Common myeloid progenitor, CD34-positive (primary cell): Measurements from ENCODE around the gene PIP5K1B.

Source experiments
- CTCF ChIA-PET: fragments of 350-600 bp; sonication (Branson Sonifier 250); formaldehyde crosslinking; loops from one replicate; lab custom pipeline; 2021; ENCODE audit warnings: antibody characterized with exemption; lab: Charles Lee
- POLR2A ChIA-PET: fragments of 350-600 bp; sonication (Branson Sonifier 250); formaldehyde crosslinking; loops from one replicate; lab custom pipeline; 2021; ENCODE audit warnings: antibody characterized with exemption; lab: Charles Lee
- DNase-seq, 3 donors: peaks; one replicate each; pipeline versions ENCODE4 v3.0.0 to v3.0.0-alpha.2; 2013
- H3K27ac ChIP-seq, 2 experiments: 1 replicate in 1 of 2; 2 replicates in 1 of 2; pipeline ENCODE4 v1.7.0; 2013; ENCODE audit warnings: inconsistent platforms in 2 of 2, low read length in 2 of 2, mild to moderate bottlenecking in 2 of 2, low read depth in 1 of 2, moderate library complexity in 1 of 2; ENCODE audit not compliant: severe bottlenecking in 2 of 2, insufficient read depth in 1 of 2, poor library complexity in 1 of 2
- H3K27me3 ChIP-seq, 5 experiments: replicated peaks in 2 of 5; 1 replicate in 3 of 5; 2 replicates in 2 of 5; pipeline versions ENCODE4 v1.6.1 to v1.7.0; 2013; ENCODE audit warnings: low read length in 4 of 5, mild to moderate bottlenecking in 2 of 5, moderate library complexity in 2 of 5, inconsistent platforms in 1 of 5; ENCODE audit not compliant: insufficient read depth in 5 of 5, control insufficient read depth in 4 of 5
- H3K36me3 ChIP-seq, 4 experiments: 1 replicate in 2 of 4; 2 replicates in 2 of 4; pipeline versions ENCODE4 v1.6.1 to v1.7.0; 2013; ENCODE audit warnings: low read length in 3 of 4, control low read depth in 1 of 4, mild to moderate bottlenecking in 1 of 4; ENCODE audit not compliant: control insufficient read depth in 4 of 4, insufficient read depth in 4 of 4
- H3K4me1 ChIP-seq, 4 experiments: 1 replicate in 3 of 4; 2 replicates in 1 of 4; pipeline versions ENCODE4 v1.6.1 to v1.7.1; 2013; ENCODE audit warnings: low read length in 3 of 4, mild to moderate bottlenecking in 3 of 4, control low read depth in 1 of 4, inconsistent platforms in 1 of 4, moderate library complexity in 1 of 4; ENCODE audit not compliant: control insufficient read depth in 4 of 4, insufficient read depth in 4 of 4; ENCODE audit errors: control extremely low read depth in 1 of 4
- H3K4me3 ChIP-seq, 7 experiments: 1 replicate in 4 of 7; 2 replicates in 3 of 7; pipeline versions ENCODE4 v1.5.1 to v1.7.0; 2013; ENCODE audit warnings: mild to moderate bottlenecking in 7 of 7, low read length in 6 of 7, moderate library complexity in 6 of 7, inconsistent platforms in 2 of 7, low read depth in 2 of 7, control low read depth in 1 of 7; ENCODE audit not compliant: insufficient read depth in 4 of 7, control insufficient read depth in 1 of 7; ENCODE audit errors: extremely low read depth in 1 of 7
- H3K9me3 ChIP-seq, 5 experiments: 1 replicate in 4 of 5; 2 replicates in 1 of 5; pipeline versions ENCODE4 v1.6.1 to v1.7.1; 2013; ENCODE audit warnings: low read length in 4 of 5, mild to moderate bottlenecking in 2 of 5, inconsistent platforms in 1 of 5, low read depth in 1 of 5, moderate library complexity in 1 of 5; ENCODE audit not compliant: control insufficient read depth in 4 of 5, insufficient read depth in 2 of 5; ENCODE audit errors: control extremely low read depth in 1 of 5
- WGBS: methylation state at CpG from one replicate; pipeline ENCODE4 v1.1.5; 2013; ENCODE audit not compliant: insufficient coverage; 5-methylcytosine and 5-hydroxymethylcytosine counted together

Gene PIP5K1B

DNA sequence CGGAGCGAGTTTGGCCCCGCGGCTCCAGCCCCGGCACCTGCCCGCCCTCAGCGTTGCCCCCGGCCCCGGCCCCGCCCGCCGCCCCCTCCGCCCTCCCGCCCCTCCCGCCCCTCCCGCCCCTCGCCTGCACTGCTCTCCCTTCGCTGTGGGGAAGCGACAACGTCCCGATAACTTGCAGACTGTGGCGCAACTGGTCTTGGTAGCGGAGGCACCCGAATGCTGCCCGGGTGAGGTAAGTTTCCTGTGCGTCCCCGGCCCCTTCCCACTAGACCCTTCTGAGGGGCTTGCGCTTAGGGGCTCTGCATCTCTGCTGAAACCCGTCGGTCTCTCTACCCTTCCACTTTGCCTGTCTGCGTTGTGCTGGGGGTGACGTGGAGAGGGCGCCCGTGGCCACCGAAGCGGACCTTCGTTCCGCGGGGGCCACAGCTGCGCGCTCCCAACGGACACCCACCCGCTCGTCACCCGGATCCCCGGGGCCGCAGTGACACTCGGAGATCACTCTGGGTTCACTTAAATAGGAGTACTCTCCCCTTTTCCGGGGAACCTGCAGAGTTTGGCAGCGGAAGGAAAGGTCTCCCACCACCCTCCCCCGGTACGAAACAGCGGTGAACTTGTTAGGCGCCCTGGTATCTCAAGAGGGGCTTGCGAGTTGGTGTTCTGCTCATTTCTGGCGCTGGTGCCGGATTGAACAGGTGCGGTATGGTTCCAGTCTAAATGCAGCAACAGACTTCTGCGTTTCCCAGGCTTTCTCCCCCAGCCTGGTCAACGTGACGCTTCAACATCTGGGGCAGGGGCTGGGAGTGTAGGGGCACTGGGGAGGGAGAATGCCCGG, 707 bp downstream of the PIP5K1B start:
- Histone ChIP-seq H3K27ac (peak overlapping the region; percentile 59 to 81), H3K36me3 (no peaks in the 10 kb centered on the region), H3K9me3 (no peaks in the 10 kb centered on the region), H3K4me3 (peak overlapping the region; percentile 81 to 97 (median 91)), H3K4me1 (peaks cover 7 to 50% (median 29%) of the 10 kb centered on the region in 4 experiments), H3K27me3 (peaks cover 0 to 2% (median 0%) of the 10 kb centered on the region in 5 experiments)
- ChIA-PET POLR2A (interaction anchor here (1.4 kb wide), 1 partner anchor 74 kb away, joined by 3 read pairs; a partner anchor contains a TSS), CTCF (interaction anchor here (0.9 to 1.7 kb wide), 2 partner anchors 74 to 330 kb away, joined by 3 to 4 read pairs; partner anchors contain the start of gene FXN)
- WGBS = under 1% methylated on average over 35 of the region's 62 CpGs
- peak; percentile 55 to 83 (median 72) for DNase-seq

DNA sequence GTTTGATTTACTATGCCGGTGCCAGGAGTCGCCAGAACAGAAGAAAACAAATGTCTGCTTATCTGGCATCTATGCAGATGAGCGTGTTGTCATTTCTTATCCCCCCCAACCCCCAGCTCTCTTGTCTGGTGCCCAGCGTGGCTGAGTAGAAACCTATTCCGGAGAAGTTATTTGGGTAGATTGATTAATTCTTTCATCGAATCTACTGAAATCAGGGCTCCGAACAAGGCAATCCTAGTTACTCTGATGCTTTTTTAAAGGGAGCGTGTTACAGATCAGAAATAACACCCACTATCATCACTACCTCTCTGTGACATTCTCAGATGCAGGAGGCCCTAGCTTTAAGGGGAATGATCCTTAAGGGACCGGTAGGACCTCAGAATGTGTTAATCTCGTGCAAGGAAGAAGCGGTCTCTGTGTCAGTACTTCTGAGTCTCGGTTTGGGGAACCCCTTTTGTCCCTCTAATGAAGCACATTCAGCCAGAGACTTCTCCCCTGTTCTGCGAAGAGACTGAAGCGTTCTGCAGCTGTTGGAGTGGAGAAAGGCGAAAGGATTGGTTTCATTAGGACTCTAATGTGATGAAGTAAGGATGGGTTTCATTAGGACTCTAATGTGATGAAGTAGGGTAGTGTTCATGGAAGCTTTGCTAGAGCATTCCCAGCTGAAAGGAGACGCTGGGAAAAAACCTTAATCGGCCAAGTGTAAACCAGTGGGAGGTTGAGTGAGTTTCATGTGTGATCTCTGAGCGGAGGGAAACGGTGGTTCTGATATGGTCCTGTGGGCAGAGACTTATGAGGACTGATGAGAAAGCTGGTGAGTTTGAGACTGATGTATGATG, 1.5 kb downstream of the PIP5K1B start:
- Histone ChIP-seq H3K36me3 (no peaks in the 10 kb centered on the region), H3K27ac (peak overlapping the region; percentile 59 to 81), H3K4me1 (peaks cover 7 to 53% (median 29%) of the 10 kb centered on the region in 4 experiments), H3K27me3 (peaks cover 0 to 2% (median 0%) of the 10 kb centered on the region in 5 experiments), H3K9me3 (no peaks in the 10 kb centered on the region), H3K4me3 (peak overlapping the region; percentile 81 to 97 (median 91))
- ChIA-PET CTCF (interaction anchor here (0.8 to 1.7 kb wide), 2 partner anchors 293 to 329 kb away, joined by 3 to 4 read pairs; partner anchors contain the start of gene FXN), POLR2A (interaction anchor here (1.4 kb wide), 1 partner anchor 73 kb away, joined by 3 read pairs; a partner anchor contains a TSS)
- peak in 2 of 3 donors; percentile 62 to 69 for DNase-seq
- 13% methylated on average over 13 of the region's 19 CpGs for WGBS

DNA sequence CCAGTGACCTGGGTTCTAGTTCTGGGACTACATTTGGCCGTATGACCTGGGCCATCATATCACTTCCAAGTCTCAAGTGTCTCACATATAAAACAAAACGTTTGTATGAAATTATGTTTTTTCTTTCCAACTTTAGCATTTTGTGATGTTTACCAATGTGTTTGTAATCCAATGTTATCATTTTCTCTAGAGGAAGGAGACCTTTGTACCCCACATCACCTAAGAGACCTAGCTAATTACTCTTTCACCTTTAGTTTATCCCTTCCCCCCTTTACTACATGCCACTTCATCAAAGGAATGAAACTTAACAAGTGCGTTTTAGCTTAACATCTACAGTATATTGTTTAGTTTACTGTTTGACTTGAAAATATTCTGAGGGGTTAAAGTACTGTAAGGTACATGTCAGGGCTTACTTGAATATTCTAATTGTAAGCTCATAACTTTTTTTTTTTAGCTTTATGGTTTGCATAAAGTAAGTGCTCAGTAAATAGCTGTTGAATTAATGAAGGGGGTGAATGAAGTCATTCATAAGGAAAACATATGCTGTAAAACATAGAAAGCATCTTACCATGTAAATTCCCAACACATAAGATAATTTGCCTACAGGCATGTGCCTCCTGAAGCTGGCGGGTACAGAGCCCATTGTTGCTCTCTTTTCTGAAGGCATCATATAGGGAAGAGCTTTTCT, 2.9 kb downstream of the PIP5K1B start:
- no peak overlapping the region for H3K4me3 ChIP-seq
- ChIA-PET POLR2A (no interaction called here), CTCF (interaction anchor here (0.7 to 1.4 kb wide), 7 partner anchors 12 to 291 kb away, joined by 3 to 11 read pairs (median 3); no protein-coding TSS in a partner anchor)
- H3K27me3 ChIP-seq = peaks cover 0 to 2% (median 0%) of the 10 kb centered on the region in 5 experiments
- no peaks in the 10 kb centered on the region for H3K9me3 ChIP-seq
- no peak overlapping the region for H3K27ac ChIP-seq
- DNase-seq = no peak
- H3K4me1 ChIP-seq = peaks cover 7 to 55% (median 29%) of the 10 kb centered on the region in 4 experiments
- WGBS = 100% methylated on average over 1 of the region's 4 CpGs
- H3K36me3 ChIP-seq = no peaks in the 10 kb centered on the region

DNA sequence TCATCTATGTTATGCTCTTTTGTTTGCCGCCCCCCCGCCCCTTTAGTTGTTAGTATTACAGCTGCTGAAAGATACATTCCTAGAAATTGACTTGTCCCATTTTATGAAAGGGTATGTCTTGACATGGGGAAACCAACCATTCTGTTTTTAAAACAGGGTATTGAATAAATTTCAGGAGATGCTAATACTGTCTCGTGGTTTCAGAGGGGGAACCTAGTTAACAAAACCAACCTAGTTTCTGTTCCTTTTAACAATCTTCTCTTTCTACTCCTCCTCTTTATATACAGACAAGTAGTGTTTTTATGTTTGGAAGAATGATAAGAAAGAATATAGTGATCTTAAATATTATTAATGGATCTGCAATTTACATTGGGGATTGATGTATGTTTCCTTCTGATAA, 3.5 kb downstream of the PIP5K1B start:
- Histone ChIP-seq H3K27ac (no peak overlapping the region), H3K27me3 (peaks cover 0 to 2% (median 0%) of the 10 kb centered on the region in 5 experiments), H3K9me3 (no peaks in the 10 kb centered on the region), H3K4me3 (no peak overlapping the region), H3K36me3 (no peaks in the 10 kb centered on the region), H3K4me1 (peaks cover 7 to 58% (median 29%) of the 10 kb centered on the region in 4 experiments)
- no CpG with 5 or more reads among the region's 3 CpGs for WGBS
- CTCF ChIA-PET = interaction anchor here (0.7 to 1.4 kb wide), 7 partner anchors 12 to 291 kb away, joined by 3 to 11 read pairs (median 3); no protein-coding TSS in a partner anchor
- peak in 2 of 3 donors; percentile 37 to 40 for DNase-seq
- POLR2A ChIA-PET = no interaction called here

DNA sequence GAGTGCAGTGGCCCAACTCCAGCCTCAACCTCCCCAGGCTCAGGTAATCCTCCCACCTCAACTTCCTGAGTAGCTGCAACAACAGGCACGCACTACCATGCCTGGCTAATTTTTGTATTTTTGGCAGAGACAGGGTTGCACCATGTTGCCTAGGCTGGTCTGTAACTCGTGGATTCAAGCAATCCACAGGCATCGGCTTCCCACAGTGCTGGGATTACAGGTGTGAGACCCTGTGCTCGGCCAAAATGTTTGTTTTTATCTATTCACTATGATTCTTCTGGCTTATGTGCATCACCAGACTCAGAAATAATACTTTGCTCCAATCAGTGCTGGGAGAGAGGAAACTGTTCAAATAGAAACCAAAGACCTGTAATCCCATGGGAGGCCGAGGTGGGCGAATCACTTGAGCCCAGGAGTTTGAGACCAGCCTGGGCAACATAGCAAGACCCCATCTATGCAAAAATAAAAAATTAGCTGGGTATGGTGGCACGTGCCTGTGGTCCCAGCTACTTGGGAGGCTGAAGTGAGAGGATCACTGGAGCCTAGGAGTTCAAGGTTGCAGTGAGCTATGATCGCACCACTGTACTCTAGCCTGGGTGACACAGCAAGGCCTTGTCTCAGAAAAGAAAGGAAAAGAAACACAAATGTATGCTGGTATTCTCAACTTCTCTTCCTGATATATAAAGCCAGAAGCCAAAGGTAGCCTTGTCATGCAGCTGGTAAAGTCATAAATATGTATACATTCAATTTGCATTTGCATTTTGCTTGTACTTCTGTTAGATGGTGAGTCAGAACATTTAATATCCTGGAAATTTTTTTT, 4.5 kb downstream of the PIP5K1B start:
- CTCF ChIA-PET = interaction anchor here (0.9 to 1.6 kb wide), 4 partner anchors 8 to 31 kb away, joined by 3 to 5 read pairs (median 3); no protein-coding TSS in a partner anchor
- no peaks in the 10 kb centered on the region for H3K36me3 ChIP-seq
- no peaks in the 10 kb centered on the region for H3K9me3 ChIP-seq
- peak in 2 of 3 donors; percentile 44 to 45 for DNase-seq
- H3K27ac ChIP-seq = no peak overlapping the region
- POLR2A ChIA-PET = no interaction called here
- no peaks in the 10 kb centered on the region for H3K27me3 ChIP-seq
- peak overlapping the region in 1 of 7 experiments; percentile 2 for H3K4me3 ChIP-seq
- H3K4me1 ChIP-seq = peaks cover 8 to 60% (median 28%) of the 10 kb centered on the region in 4 experiments
- 93% methylated on average over 5 of the region's 8 CpGs for WGBS

DNA sequence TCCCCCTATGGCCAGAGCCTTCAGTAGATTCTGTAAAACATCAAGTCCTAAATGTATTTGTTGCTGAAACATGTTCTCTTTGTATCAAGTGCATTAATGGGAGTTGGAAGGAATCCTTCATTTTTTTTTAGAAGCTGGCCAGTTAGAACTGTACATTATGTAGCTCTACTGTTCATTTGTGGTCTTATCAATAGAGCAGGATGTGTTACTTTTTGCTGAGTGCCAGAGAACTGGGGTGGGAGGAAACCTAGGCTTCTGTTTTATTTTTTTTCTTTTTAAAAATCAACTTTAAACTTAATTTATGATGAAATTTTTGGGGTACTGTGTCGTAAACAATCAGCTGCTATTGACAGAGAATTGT, 5.1 kb downstream of the PIP5K1B start:
- ChIA-PET POLR2A (no interaction called here), CTCF (interaction anchor here (0.9 to 1.6 kb wide), 4 partner anchors 9 to 30 kb away, joined by 3 to 5 read pairs (median 3); no protein-coding TSS in a partner anchor)
- Histone ChIP-seq H3K27me3 (no peaks in the 10 kb centered on the region), H3K4me3 (no peak overlapping the region), H3K36me3 (no peaks in the 10 kb centered on the region), H3K9me3 (no peaks in the 10 kb centered on the region), H3K27ac (peak overlapping the region in 1 of 2 experiments; percentile 27), H3K4me1 (peaks cover 13 to 62% (median 28%) of the 10 kb centered on the region in 4 experiments)
- no CpG with 5 or more reads among the region's 1 CpG for WGBS
- DNase-seq = peak in 1 of 3 donors; percentile 27
